Stimulated activated CD8-positive, alpha-beta memory T cell treated with anti-CD3 and anti-CD28 coated beads, Interleukin-12 subunit alpha, Interleukin-12 subunit beta, amount 100 ng/mL, for 4 hours (primary cell): Measurements from ENCODE around the gene HEMGN.
A peak's percentile ranks its signal among the peaks of the same experiment; 100 is the strongest.
"Not testable (repeated sequence)": the region's sequence is repeated elsewhere in the genome, so short reads cannot be mapped to it uniquely, and the experiment has no call there.

Source experiments
- DNase-seq: peaks from one replicate; pipeline ENCODE4 v3.0.0-alpha.2; 2020; ENCODE audit warnings: low read depth

HEMGN gene

DNA sequence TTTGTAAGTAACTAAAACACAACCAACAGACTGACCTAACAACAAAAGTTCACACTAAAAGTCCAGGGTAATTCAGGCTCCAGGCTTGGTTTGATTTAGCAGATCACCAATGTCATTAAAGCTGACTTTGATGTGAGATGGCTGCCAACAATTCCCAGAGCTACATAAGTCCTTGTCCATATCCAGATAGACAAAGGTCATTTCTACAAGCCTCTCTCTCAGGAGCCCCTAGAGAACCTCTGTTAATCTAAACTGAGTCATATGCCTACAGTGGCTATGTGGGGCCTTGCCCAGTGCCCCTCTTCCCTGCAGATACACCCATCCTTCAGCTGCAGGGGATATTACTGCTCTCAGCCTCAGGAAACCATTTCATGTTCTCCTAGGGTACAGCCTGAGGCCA is 26.9 kb upstream of the HEMGN start:
- no peak for DNase-seq

DNA sequence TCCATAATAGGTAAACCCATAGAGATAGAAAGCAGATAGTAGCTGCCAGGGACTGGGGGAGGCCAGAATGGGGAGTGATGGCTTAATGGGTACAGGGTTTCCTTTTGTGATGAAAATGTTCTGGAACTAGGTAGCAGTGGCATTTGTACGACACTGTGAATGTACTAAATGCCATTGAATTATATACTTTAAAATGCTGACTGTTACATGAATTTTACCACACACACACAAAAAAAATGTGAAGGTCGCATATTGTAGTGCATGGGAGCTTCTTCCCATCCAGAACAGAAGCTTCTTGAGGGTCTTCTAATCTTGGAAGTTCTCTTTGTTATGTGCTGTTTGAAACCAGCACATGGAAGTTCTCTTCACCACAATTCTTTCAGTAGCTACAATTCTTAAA is 25.3 kb upstream of the HEMGN start:
- DNase-seq = no peak

DNA sequence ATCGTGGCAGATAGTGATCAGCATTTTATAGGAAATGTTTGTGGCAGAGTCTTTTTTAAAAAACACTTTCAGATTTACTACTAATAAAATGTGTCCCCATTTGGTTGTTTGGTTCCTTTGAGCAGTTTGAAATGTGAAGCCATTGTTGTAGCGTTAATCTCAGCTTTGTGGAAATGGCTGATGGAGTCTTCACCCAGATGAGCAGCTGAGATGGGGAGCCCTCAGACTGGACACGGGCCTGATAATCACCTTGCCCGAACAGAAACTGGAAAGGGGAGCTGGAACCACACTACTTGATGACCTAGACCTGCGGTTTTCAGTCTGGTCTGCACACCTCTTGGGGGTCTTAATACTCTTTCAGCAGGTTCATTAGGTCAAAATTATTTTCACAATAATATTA is 24.6 kb upstream of the HEMGN start:
- DNase-seq = no peak

DNA sequence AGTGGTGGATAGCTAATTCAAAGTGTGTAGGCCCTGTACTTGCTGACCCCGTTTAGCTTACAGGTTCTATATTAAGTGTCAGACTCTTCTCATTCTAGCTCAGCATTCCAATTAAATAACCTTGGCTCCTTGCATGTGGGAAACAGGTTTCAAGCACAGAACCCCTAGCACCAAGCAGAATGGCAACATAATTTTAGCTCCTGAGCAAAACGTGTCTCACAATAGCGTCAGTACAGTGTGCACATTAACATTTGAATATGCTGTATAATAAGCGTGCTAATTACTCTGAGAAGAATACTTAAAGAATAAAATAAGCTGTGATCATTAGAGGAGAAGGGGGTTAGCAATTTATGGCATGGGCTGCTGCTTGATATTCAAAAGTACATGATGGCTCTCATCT is 24.2 kb upstream of the HEMGN start:
- no peak for DNase-seq

DNA sequence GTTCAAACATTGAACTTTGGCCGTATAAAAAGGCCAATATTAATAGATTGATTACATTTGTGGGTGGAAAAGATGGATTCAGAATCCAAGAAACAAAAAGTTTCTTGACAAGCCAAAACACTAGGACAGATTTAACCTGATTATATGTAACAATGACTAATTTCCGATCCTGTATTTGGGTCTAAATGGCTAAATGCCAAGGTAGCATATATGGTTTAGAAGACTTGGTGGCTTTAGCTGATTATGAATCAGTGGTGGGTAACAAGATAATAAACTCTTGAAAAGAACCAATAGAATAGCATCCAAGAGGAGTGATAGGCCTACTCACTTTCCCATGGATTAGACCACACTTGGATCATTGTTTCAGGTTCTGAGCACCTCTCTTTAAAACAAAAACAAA is 23.4 kb upstream of the HEMGN start:
- DNase-seq = no peak

DNA sequence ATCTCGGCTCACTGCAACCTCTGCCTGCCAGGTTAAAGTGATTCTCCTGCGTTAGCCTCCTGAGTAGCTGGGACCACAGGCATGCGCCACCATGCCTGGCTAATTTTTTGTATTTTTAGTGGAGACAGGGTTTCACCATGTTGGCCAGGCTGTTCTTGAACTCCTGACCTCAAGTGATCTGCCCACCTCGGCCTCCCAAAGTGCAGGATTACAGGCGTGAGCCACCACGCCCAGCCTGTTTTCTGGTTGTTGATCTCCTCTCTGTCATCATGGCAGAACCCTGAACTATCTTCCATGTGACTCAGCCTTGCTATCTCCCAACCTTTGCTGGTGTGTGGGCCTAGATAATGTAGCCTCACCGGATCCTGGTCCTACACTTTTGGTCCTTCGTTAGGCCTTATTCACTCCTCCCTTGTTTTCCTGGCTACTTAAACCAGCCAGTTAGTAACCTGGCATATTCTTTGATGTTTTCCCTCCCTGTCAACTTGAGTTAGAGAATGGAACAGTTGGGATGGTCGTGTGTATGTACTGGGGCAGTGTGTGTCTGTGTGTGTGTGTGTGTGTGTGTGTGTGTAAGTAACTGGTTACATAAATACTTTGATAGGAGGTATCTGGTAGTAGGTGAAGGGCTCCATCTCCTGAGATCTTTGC is 22.8 kb upstream of the HEMGN start:
- not testable (repeated sequence) for DNase-seq

DNA sequence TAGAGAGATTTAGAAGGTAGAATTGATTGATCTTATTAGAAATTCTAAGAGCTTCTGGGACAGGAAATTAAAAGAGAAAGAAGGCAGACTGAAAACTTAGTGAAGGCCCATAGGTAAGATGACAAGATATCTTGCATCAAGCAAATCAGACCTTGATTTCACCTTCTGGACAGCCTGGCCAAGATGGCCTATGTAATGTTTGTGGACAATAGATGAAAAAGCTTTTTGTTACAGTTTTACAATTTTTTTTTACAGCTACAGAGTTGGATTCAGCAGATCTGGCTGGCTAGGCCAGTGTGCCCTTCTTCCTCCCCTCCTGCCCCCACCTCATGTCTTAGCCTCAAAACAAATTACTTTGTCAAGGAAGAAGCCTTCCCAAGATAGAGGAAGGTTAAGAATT is 21.6 kb upstream of the HEMGN start:
- DNase-seq = no peak

DNA sequence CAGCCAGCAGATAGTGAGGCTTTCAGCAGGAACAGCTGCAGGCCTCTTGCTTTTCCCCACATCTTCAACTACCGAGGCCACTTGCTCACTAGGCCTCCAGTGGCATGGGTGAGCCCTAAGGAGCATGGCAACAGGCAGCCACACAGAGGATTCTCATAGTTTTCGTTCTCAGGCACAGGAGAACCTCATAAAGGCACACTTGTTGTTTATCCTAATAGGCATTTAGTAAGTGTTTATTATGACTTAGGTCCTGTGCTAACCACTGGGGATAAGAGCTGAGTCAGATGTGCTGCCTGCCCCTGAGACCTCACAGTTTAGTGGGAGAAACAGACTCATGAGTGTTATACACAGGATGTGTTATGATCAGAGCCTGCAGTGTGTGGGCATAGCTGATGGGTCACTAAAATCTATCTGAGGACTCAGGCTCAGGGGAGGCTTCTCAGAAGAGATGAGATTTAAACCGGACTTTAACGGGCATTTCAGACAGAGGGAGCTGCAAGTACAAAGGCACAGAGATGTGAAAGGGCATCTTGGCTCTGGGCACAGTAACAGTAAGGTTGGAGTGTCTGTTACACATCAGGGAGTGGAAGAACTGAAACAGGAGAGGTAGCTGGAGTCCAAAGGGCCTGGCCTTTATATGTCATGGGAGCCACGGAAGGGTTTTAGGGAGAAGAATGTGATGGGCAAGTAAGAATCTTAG is 21.0 kb upstream of the HEMGN start:
- DNase-seq = no peak

DNA sequence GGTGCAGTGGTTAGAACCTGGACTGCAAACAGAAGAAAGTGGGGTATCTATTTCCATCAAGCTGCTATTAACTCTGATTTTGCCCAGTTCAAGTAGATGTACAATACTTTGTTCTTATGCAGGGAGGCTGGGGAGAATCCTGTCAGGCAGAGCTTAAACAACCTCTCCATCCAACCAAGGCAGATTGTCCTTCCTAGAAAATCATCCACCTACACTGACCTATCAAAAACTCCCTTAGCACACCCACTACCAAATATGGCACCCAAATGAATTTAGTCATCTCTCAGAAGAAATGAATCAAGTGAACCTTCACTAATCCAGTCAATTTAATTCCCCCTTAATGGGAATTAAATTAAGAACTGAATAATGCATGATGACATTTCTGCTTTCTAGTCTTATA is 18.4 kb upstream of the HEMGN start:
- no peak for DNase-seq

DNA sequence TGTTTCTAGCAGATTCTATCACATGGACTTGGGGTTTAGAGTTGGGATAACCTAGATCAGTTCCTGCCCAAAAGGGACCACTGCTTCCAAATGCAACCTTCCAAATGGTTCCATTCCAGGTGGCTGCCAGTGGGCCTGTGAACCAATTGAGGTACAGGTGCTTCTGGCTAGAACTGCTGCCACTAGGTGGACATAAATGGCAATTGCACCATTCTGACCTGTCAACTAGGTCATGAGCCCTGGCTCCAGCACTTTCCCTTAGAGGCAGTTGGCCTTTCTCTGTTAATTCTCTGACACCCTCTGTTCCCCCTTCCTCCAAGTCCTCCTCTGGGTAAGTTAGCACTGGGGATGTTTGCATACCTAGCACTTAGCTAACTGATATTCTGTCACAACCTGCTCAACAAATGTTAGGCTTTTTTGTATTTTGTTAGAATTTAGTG is 16.6 kb upstream of the HEMGN start:
- DNase-seq = peak; percentile 9

DNA sequence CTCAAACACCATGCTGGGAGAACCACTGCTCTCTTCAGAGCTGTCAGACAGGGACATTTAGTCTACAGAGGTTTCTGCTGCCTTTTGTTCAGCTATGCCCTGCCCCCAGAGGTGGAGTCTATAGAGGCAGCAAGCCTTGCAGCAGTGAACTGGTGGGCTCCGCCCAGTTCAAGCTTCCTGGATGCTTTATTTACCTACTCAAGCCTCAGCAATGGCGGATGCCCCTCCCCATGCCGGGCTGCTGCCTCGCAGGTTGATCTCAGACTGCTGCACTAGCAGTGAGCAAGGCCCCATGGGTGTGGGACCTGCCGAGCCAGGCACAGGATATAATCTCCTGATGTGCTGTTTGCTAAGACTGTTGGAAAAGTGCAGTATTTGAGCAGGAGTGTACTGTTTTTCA is 12.9 kb upstream of the HEMGN start:
- not testable (repeated sequence) for DNase-seq

DNA sequence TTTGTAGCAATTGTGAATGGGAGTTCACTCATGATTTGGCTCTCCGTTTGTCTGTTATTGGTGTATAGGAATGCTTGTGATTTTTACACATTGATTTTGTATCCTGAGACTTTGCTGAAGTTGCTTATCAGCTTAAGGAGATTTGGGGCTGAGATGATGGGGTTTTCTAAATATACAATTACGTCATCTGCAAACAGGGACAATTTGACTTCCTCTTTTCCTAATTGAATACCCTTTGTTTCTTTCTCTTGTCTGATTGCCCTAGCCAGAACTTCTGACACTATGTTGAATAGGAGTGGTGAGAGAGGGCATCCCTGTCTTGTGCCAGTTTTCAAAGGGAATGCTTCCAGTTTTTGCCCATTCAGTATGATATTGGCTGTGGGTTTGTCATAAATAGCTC is 9.1 kb upstream of the HEMGN start:
- DNase-seq = not testable (repeated sequence)

DNA sequence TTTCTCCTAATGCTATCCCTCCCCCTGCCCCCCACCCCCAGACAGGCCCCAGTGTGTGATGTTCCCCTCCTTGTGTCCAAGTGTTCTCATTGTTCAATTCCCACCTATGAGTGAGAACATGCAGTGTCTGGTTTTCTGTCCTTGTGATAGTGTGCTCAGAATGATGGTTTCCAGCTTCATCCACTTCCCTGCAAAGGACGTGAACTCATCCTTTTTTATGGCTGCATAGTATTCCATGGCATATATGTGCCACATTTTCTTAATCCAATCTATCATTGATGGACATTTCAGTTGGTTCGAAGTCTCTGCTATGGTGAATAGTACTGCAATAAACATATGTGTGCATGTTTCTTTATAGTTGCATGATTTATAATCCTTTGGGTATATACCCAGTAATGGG is 7.5 kb upstream of the HEMGN start:
- DNase-seq = not testable (repeated sequence)

DNA sequence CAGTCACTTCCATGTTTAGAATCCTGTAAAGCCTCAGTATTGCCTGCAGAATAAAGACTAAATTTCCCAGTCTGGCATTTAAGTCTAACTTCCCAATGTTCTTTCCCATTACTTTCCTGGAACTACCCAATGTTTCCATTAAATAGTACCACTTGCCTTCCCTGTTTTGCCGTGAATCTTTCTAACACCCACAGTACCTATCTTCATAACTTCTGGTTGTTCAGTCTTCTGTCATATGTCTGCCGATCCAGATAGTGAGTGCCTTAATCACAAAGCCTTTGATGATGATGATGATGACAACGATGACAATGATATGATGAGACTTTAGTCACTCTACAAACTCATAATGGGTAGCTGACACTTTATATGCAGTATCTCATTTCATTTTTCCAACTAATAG is 6.6 kb upstream of the HEMGN start:
- no peak for DNase-seq

DNA sequence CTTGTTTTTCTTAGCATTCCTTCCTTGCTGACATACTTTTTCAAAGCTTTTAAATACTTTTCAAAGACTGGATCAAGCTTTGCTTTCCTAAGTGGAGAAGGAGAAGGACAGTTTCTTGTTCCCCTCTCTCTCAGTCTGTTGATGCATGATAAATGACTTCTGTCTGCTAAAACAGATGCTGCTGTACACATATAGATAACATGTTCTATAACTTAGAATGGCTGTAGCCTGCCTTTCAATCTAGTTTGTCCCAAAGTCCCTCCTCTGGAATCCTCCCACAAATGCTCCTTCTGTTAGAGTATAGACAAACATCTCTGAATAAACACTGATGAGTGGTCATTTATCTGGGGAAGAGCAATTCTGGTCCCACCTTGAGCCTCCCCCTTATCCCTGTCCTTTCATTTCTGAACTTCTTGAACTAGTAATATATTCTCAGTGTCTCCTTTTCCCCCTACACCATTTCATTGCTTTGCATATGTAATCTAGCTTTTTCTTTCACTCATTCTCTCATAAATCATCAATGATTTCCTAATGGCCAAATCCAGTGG is 5.4 kb upstream of the HEMGN start:
- DNase-seq = no peak

DNA sequence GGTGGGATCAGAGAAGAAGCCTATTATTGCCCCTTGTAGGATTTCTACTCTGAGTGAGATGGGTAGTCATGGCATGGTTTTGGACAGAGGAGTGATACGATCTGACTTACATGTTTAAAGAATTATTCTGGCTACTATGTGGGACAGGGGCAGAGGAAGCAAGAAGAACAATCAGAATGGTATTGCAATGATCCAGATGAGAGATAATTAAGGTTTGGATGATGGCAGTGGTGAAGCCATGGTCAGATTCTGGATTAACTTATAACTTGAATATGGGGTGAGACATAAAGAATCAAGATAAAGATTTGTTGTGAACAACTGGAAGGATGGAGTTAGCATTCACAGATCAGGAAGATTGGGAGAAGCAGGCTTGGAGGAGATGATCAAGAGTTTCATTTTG is 3.4 kb upstream of the HEMGN start:
- DNase-seq = no peak

DNA sequence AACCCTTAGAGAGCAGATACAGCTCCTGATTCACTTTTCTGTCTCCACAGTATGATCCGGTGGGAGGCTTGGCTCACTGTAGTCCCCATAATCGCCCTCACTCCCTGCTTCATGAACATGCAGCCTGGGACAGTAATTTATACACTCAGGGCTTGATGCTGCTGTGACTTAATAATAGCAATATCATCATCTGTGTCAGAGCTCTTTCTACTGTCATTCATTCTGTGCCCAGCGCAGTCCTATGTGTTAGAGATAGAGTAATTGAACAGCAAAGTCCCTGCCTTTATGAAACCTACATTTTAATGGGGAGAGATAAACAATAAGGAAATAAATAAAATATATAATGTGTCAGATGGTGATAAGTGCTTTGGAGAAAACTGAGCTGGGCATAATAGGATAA is 2.8 kb upstream of the HEMGN start:
- DNase-seq = no peak

DNA sequence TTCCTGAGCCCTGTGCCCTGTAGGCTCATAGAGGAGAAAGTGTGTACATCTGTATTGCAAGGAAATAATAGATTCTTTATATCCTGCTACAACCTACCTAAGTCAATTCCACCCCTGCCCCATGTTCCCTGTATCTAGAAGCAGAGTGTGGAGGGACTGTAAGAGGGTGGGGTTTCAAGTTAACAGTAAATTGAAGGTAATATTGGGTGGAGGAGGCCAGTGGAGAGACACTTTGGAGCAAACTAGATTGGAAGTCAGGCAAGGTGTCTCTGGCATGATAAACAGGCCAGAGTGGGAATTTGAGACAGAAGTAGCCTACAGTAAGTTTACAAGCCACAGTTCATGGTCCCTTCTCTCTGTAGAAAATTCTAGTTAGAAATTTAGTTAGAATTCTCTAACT is 2.3 kb upstream of the HEMGN start:
- DNase-seq = no peak

DNA sequence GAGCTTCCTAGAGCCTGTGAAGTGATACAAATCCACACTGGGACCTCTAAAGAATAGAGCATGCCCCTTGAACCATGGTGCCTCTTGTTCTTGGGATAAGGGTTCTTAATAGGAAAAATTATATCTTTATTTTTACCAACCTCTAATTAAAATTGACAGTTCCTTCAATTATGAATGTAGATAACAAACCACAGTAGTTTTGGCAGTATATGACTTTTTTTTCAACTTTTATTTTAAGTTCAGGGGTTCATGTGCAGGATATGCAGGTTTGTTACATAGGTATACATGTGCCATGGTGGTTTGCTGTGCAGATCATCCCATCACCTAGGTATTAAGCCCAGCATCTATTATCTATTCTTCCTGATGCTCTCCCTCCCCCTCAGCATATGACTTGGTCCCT is 974 bp downstream of the HEMGN start:
- DNase-seq = no peak

DNA sequence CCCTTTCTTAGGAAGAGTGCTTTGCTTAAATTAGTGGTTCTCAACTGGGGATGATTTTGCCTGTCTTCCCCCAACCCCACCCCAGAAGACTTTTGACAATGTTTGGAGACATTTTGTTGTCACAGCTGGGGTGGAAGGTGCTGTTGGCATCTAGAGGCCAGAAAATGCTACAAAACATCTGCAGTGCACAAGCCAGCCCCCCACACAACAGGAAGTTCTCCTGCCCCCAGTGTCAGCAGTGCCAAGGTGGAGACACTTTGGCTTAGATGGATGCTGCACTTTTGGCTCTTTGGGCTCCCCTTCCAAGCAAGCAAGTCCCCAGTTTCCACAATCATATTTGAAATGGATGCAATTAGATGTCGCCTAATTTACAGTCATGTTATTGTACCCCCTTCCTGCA is 2.7 kb downstream of the HEMGN start:
- DNase-seq = no peak

DNA sequence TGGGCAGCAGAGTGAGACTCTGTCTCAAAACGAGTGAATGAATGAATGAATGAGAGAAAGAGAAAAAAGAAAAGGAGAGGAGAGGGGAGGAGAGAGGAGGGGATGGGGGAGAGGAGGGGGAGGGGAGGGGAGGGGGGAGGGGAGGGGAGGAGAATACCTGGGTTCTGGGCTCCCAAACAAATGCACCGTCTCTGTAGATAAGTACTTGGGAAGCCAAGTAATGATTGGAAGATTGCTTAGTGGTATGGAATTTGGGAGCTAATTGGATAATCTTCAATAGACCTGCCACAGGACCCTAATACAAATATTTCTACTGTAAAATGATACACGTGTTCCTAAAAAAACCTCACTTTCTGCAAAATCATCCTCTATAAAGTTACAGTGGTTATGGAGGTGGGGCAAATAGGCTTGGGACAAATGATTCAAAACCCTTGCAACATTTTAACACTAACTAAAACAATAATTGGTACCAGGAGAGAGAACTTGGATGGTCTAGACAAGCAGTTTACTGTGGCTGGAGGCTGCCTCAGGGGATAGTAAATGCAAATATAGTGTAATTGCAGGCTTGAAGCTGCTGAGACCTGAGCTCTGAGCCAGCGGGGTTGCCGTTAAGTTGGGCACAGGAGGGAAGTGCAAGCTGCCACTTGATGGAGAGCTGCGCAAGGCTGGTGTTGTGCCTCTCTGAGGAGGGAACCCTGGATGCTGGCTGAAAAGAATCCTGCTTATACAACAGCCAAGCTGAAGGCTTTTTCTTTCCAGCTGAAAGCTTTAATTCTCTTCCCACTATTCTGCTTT is 3.5 kb downstream of the HEMGN start:
- DNase-seq = no peak

DNA sequence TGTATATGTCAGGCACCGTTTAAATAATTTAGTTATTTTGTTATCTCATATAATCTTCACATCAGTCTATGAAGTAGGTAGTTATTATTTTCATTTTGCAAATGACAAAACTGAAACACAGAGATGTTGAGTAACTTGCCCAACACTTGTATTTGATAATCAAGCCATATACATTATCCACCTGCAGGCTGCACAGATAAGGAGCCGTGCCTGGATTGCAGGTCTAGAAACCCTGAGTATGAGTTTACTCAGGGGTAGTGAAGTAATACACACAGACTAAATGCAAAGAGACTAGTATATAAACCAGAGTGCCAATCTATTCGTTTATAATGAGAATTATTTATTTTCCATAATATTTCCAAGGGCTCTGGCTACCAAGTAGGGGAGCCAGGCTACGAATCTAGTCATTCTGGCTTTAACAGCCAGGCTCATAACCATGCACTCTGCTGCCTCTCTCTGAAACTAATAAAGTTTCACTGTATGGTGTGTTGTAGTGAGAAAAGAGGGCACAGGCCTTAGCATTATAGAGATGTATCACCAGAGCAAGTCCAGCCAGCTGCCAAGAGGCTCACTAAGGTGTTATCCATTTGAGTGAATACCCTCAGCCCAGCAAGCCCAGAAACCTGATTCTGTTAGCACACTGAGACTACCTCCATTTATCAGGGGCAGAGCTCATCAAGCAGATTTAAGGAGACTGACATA is 4.5 kb downstream of the HEMGN start:
- no peak for DNase-seq
